Measurements from ENCODE around the gene PSME3.
A peak's percentile ranks its signal among the peaks of the same experiment; 100 is the strongest.
"Not testable (repeated sequence)": the region's sequence is repeated elsewhere in the genome, so short reads cannot be mapped to it uniquely, and the experiment has no call there.

Gene PSME3

GRCh38 chr17:42851371-42852240, 18.4 kb downstream of the PSME3 start:
- not testable (repeated sequence) for DNase-seq

DNA sequence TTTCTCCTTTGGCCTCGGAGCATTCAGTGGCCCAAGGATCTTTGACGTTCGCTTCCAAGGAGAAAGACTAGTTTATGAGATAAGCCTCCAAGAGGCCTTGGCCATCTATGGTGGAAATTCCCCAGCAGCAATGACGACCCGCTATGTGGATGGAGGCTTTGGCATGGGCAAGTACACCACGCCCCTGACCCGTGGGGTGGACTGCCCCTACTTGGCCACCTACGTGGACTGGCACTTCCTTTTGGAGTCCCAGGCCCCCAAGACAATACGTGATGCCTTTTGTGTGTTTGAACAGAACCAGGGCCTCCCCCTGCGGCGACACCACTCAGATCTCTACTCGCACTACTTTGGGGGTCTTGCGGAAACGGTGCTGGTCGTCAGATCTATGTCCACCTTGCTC, 19.2 kb downstream of the PSME3 start:
- no peak for DNase-seq

GRCh38 chr17:42853004-42853403, 19.8 kb downstream of the PSME3 start:
- DNase-seq, result no peak

- DNase-seq, result no peak
These were observed 20.4 kb downstream of the PSME3 start for GRCh38 chr17:42853597-42853967.

DNA sequence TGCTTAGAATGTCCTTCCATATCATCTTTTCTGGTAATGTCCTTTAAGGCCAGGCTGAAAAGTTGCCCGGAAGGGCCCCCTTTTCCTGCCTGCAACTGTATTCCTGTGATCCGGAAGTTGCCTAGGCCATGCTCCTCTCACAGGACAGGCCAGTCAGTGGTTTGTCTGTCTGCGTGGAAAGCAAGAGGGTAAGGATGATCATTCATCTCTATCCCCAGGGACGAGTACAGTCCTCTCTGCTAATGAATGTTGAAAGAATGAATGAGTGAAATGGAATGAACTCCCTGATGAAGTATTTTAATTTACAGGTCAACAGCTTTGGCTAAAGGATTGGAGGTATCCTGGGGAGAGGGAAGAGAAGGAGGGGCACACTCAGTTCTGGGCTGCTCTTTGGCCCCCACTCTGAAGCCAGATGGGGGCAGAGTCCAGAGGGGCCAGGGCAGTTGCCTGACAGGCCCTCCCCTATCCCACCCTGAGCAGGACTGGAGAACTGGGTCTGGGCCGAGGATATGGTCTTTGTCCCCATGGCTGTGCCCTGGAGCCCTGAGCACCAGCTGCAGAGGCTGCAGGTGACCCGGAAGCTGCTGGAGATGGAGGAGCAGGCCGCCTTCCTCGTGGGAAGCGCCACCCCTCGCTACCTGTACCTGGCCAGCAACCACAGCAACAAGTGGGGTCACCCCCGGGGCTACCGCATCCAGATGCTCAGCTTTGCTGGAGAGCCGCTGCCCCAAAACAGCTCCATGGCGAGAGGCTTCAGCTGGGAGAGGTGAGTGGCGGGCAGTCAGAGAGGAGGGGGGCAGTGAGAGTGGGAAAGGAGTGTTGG, 21.0 kb downstream of the PSME3 start:
- no peak for DNase-seq

- DNase-seq, result no peak
These were observed 21.9 kb downstream of the PSME3 start for GRCh38 chr17:42855048-42855596.

GRCh38 chr17:42856093-42856492, 22.9 kb downstream of the PSME3 start:
- not testable (repeated sequence) for DNase-seq

GRCh38 chr17:42856516-42856915, 23.3 kb downstream of the PSME3 start:
- DNase-seq, result not testable (repeated sequence)

DNA sequence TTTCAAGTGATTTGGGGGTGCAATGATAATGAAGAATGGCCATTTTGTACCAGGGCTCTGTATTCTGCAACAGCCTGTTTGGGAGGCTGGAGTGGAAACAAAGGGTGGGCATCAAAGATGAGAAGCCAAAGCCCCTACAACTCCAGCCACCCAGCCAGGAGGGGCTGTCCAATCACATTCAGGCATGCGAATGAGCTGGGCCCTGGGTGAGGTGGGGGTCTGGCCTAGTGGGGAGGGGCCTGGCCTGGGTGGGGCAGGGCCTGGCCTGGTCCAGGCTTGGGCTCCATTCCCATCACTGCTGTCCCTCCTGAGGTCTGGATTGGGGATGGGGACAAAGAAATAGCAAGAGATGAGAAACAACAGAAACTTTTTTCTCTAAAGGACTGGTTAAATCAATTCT, 24.2 kb downstream of the PSME3 start:
- no peak for DNase-seq

- no peak for DNase-seq
These were observed 32.5 kb downstream of the PSME3 start for GRCh38 chr17:42865638-42866094.

GRCh38 chr17:42866216-42866615, 33.0 kb downstream of the PSME3 start:
- DNase-seq, result no peak

DNA sequence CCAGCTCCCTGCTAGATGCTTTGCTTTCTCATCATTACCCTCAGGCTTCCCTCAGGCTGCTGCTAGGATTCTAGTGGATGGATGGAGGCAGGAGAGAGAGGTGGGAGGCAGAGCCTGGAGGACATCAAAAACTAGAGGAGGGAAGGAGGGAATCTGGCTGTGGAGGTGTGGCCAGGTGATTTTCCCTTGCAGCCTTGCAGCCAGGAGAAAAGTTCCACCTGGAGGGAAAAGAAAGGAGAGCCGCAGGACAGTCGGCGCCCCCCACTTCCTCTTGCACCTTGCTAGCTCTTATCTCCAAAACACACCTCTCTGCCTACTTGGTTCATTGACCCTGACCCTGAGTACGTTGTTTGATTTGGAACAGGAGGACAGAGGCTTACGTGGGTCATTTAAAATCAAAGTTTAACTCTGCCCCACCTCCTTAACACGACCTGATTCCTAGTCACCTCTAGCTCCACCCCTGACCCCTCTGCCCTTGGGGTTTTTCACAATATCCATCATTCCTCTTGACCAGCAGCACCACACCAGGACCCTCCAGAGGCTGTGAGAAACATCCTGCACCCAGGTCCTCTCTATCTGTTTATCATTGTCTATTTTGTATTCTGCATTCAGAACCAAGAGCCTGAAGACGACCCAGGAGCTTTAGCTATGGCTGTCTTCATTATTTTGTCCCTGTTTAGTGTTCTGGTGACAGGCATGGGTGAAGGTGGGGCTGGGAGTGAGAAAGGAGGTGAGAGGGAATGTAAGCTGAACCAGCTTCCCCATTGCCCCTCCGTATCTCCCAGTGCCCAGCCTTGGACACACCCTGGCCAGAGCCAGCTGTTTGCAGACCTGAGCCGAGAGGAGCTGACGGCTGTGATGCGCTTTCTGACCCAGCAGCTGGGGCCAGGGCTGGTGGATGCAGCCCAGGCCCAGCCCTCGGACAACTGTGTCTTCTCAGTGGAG, 33.7 kb downstream of the PSME3 start:
- no peak for DNase-seq

DNA sequence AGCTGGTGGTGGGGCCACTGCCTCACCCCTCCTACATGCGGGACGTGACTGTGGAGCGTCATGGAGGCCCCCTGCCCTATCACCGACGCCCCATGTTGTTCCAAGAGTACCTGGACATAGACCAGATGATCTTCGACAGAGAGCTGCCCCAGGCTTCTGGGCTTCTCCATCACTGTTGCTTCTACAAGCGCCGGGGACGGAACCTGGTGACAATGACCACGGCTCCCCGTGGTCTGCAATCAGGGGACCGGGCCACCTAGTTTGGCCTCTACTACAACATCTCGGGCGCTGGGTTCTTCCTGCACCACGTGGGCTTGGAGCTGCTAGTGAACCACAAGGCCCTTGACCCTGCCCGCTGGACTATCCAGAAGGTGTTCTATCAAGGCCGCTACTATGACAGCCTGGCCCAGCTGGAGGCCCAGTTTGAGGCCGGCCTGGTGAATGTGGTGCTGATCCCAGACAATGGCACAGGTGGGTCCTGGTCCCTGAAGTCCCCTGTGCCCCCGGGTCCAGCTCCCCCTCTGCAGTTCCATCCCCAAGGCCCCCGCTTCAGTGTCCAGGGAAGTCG, 34.6 kb downstream of the PSME3 start:
- DNase-seq, result not testable (repeated sequence)

DNA sequence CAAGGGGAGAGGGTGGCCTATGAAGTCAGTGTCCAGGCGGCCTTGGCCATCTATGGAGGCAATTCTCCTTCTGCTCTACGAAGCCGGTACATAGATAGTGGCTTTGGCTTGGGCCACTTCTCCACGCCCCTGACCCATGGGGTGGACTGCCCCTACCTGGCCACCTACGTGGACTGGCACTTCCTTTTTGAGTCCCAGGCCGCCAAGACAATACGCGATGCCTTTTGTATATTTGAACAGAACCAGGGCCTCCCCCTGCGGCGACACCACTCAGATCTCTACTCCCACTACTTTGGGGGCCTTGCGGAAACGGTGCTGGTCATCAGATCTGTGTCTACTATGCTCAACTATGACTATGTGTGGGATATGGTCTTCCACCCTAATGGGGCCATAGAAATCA, 35.1 kb downstream of the PSME3 start:
- no peak for DNase-seq

DNA sequence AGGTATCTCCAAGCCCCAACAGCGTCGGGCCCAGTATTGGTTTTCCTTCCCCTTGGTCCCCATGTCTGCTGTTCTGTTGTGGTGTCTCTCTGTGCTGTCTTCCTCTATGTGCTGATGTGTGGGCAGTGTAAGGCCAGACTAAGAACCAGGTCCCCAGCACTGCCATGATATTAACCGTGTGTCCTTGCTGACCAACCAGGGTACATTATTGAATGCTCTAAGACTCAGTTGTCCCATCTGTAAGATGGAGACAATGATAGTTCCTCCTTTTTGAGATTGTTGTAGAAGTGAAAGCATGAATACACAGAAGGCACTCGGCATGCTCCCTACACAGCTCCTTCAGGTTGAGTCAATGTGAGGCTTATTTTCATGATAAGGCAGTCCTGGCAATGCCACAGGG, 38.5 kb downstream of the PSME3 start:
- DNase-seq, result no peak

GRCh38 chr17:42872251-42872965, 39.2 kb downstream of the PSME3 start:
- no peak for DNase-seq

GRCh38 chr17:42873315-42873714, 40.1 kb downstream of the PSME3 start:
- DNase-seq, result no peak

GRCh38 chr17:42873932-42874695, 40.9 kb downstream of the PSME3 start:
- not testable (repeated sequence) for DNase-seq

DNA sequence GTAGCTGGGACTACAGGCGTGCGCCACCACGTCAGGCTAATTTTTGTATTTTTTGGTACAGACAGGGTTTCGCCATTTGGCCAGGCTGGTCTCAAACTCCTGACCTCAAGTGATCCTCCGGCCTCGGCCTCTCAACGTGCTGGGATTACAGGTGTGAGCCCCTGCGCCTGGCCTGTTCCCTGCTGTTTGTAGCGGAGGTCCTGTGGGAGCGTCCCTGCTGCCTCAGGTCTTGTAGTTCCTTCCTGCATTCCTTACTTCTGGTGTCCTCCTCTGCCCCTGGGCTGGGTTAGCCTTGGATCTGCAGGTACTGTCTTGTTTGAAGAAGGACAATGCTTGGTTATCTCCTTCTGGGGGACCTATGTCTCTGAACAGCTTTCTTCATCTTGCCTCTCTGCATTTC, 43.8 kb downstream of the PSME3 start:
- no peak for DNase-seq

- peak in 1 of 3 experiments; percentile 19 for DNase-seq
These were observed 45.1 kb downstream of the PSME3 start for GRCh38 chr17:42878123-42878880.
